HG02943 (cell line): ENCODE measurements around the gene TET2.

ENCODE experiments used
- ATAC-seq: cut with Tn5 transposase; IDR thresholded peaks from one replicate; pipeline ENCODE4 v1.9.1; 2021; ENCODE audit warnings: mild to moderate bottlenecking, low read depth, moderate library complexity; ENCODE audit not compliant: unreplicated experiment

TET2 gene

GRCh38 chr4:105139646-105140045 lies 7.0 kb upstream of the TET2 start:
- ATAC-seq: no peak

DNA sequence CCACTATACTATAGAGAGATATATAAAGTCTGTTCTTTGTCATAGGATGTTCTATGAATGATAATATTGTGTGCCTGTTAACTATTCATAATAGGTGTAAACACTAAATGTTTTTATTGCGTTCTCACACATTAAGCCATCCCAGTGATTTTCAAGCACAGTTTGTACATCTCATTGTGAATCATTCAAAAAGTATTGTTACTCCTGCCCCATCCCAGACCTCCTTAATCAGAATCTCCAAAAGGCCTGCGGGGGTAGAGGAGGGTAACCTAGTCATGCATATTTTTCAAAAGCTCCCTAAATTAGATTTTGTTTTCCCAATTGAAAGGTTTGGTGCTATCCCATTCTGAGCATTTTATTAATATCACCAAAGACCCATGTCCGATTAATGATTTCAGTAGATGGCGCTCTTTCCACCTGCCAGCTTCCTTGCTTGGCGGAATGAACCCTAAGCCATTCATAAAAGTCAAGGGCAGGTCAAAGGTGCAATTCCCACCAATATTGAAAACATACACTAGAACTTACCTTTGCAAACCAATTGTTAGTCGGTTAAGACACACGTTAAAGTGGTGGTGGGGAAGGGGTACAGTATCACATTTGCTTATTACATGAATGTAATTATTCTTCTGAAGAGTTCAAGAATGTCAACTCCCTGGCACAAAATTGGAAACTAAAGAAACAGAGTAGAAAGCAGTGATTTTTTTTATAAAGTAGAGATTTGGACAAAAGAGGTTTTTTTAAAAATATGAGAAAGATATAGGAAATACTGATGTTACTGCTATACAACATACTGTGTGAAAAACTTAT lies 5.8 kb upstream of the TET2 start:
- no peak for ATAC-seq

DNA sequence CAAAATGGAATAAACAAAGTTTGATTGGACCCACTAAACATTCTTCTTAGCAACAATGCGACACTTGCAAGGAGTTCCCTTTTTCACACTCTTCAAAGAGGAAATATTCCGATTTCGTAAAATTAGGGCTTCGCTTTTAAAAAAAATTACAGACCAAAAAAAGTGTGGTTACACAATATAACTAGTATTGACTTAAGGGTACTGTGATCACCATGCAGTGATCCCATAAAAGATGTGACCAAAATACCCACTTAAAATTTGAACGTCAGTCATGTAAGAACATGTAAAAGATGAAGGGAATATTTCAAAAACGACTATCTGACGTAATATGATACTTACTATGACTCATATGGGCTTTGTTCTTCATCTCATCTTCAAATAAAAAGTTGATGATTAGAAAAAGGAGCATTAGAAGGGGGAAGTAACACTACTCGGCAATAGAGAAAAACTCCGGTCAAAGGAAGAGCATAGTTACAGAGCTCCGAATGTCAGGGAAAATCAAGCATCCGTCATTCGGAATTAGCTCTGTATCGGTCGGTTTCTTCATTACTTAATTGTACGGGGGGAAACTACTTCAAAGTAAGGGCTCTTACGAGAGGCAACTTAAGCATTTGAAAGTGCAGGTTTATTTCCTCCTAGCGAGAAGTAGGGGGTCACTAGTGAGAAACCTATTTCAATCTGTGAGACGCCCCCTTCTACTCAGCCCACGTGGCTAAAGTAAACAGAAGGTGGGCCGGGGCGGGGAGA lies 1.3 kb upstream of the TET2 start:
- no peak for ATAC-seq

- peak; percentile 22 for ATAC-seq
Measured at GRCh38 chr4:105145903-105146275, 787 bp upstream of the TET2 start.

DNA sequence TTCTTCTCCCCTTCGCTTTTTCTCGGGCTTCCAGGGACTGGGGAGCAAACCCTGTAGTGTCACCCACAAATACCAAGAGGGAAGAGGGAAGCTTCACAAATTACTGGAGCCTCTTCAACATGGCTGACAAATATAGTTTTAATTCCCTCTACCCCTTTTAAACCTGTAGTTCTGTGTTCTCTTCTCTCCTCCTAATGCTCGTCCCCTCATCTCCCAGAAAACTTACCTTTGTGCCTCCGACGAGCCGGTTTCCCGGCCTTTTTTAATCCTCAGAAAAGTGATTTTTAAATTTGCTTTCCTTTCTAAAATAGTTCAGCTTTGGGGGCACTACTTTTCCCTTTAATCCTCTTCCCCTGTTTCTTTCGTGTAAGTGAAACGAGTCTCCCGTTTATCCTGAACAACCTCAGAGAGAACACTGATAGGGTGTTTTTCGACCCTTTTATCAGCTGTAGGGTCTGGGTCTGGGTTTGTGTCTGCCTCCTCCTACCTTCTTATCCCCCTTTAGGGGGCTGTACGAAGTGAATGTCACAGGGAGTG lies 408 bp downstream of the TET2 start:
- peak; percentile 6 for ATAC-seq

DNA sequence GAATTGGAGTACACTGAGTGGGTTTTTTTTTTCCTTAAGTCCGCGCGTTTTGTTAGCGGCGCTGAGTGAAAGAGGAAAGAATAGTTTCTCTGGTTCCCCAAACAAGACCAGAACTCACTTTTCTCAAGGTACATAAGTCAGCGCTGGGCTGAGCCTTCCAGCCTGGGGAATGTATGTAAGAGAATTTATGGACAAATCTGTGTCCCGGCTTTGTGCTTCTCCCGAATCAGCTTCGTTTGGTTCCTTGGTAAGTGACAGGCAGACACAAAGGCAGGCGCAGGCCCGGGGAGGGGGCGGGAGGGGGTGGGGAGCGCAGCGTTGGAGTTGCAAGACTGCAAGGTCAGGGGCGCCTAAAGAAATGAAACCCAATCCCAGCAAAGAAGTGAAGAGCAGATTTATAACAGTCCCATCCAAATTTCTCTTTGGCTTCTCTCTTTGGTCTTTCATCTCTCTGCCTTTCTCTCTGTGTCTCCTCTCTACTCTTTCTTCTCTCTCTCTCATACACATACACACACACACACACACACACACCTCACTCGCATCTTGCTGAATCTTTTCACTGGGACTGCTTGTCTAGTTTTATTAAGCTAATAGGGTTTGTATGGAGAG lies 981 bp downstream of the TET2 start:
- ATAC-seq: no peak

DNA sequence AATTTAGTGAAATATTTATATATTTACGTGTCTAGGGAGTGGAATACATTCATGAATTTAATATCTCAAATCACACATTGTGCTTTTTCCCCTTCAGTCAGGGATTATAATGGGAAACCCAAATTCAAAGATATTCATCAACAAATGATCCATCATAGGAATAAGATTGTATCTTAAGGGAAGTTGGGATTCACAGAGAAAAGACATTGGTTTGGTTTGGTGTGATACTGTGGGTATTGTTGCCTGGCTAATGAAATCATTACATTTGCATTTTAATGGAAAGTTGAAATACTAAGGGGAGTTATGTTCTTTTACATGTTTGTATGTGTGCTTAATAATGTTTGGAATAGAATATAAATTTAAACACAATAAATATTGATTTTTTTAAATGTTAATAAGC lies 1.7 kb downstream of the TET2 start:
- no peak for ATAC-seq

GRCh38 chr4:105148776-105149175 lies 2.1 kb downstream of the TET2 start:
- ATAC-seq: no peak

DNA sequence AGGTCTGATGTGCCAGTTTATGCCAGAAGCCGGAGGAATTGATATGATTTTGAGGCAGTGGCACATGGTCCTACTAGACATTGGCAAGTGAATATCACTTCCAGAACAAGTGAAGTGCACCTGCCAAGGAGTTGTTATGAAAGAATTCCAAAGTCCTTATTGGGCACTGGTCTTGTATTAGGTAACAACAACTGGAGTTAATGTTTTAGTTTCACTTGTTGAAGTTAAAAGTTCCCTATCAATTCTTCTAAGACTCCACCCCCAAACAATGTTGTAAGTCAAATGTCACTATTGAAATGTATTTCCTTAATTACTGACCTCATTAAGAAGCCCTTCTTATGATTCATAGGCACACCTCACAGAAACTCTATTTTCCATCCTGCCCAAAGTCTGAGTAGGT lies 3.1 kb downstream of the TET2 start:
- ATAC-seq: no peak

GRCh38 chr4:105150503-105150902 lies 3.8 kb downstream of the TET2 start:
- no peak for ATAC-seq

DNA sequence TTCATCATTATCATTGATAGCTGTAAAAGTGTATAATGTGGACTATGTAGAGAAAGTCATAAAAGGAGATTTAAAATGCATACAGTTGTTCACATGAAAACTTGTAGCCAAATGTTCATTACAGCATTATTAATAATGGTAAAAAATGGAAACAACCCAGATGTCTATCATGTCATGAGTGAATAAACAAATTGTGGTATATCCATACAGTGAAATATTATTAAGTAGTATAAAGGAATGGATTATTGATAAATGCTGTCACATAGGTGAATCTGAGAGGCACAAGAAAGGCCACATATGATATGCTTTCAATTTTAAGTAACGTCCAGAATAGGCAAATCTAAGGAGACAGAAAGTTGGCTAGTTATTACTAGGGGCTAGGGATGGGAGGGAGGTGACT lies 7.1 kb downstream of the TET2 start:
- ATAC-seq: no peak

GRCh38 chr4:105154576-105154975 lies 7.9 kb downstream of the TET2 start:
- ATAC-seq: no peak

DNA sequence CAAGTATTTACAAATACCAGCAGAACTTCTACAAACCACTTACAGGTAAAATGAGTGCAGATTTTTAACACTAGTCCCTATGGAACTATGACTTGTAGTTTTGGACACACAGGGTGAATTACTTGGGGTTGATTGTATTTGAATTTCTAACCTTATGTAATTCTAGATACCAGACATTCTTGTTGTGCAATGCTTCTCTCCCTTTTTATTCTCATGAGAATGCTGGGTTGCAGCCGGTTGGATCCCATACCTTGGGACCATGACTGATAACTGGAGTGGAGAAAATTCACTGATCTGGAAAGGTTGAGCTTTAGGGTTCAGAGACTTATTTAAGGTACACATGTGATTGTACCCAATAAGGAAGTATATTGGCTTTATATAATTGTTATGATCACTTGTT lies 8.8 kb downstream of the TET2 start:
- no peak for ATAC-seq

GRCh38 chr4:105158837-105159236 lies 12.2 kb downstream of the TET2 start:
- no peak for ATAC-seq

DNA sequence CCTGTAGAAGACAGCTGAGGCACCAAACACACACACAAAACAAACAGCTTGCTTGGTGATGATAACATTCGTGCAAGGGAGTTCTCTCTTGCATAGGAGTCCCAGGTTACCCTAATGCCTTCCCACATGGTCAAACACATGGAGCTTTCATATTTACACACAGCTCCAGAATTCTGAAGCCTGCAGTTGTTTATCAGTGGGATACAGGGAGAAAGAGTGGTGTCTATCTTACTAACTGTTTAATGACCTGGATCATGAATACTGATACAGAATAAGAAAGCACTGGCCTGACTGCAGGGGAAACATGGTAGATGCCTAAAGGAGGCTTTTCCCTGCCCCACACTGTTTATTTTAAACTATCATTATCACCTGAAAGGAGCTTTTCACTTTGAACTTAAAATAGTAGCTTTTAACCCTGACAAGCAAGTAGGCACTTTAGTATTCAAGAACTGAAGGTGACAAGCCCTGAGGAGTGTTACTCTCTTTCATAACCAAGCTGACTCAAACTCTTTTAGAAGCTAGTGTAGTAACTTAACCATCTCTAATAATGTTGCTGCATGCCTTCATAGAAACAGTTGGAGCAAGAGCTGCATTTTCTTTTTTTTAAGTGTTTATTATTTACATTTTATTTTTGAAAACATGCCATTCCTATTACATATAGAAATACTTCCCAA lies 15.6 kb downstream of the TET2 start:
- no peak for ATAC-seq

DNA sequence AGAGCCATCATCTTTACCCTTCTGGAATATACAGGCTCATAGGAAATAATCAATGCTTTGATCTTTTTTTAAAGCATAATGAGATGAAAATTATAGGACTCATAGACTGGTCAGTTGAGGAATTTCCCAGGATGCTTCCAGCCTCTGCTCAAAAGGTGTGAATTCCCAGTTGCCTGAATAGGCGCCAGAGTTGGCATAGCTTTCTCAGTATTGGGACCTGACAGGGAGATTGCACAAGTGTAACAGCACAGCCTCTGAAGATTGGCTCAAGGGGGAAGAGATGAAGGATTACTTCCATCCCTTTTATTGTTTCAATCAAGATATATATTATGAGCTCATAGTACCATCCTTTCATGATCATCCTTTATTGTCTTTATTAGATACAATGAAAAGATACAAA lies 17.9 kb downstream of the TET2 start:
- ATAC-seq: no peak

- ATAC-seq: no peak
Measured at GRCh38 chr4:105166066-105166465, 19.4 kb downstream of the TET2 start.

DNA sequence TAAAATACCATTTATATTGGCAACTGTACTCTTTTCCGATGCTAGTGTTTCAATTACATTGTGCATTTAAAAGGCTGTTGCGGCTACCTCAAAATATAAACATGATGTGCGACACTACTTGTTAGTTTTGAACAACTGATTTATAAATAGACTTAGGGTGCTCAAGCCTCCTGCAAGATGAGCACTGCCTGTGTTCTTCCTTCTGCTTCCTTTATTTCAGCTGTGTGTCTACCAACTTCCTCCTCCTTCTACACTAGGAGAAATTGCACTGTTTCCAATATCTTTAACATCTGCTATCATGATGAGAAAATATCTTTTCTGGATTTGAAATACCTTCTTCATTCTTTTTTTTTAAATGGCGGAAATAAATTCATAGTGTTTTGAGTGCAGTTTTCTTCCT lies 24.0 kb downstream of the TET2 start:
- no peak for ATAC-seq

DNA sequence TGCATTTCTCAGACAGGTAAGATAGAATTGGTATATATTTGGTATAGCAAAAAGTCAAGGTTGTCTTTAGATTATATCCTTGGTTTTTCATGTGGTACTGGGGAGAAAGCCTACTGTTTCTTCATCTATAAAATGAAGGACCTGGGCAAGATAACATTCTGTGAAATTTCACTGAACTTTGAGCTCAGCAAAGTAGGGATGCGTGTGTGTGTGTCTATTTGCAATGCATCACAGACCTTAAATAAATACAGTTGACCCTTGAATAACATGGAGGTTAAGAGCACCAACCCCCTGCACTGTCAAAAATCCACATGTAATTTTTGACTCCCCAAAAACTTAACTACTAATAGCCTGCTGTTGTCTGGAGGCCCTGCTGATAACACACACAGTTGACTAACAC lies 25.2 kb downstream of the TET2 start:
- no peak for ATAC-seq

DNA sequence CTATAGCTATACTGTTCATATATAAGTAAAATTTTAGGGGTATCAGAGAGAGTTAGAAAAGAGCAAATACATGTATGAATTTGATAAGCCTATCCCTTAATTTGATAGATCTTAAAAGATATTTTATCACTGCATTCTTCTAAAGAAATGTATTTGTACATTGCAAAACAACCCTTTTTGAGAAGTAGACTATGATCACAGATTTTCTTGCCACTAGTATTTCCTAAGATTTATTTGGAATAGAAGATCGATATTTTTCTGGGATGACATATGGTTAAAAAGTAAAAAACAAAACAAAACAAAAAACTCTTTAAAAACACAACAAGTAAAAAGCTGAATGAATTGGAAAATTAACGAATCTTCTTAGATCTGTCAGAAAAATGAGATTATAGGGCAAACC lies 27.4 kb downstream of the TET2 start:
- ATAC-seq: no peak
